Measurements from ENCODE around the gene CNKSR1. TPM values are rescaled to one million over a fixed set of nuclear protein-coding genes. Genes with fewer than 3 reads are reported as not detected.

CNKSR1 gene
- total and polyA plus RNA-seq, 2 donors (not counting 1 experiment from before 2014, with no cell fraction given), result 3.7 to 5.8 TPM

GRCh38 chr1:26158271-26158907, 18.9 kb upstream of the CNKSR1 start:
- H3K9me3 ChIP-seq (ENCODE audit: control extremely low read depth in 1 of 3, control insufficient read depth in 2 of 3, insufficient read depth in 1 of 3, low read length in 2 of 3), result peaks cover 0 to 3% (median 0%) of the 10 kb centered on the region in 3 donors
- CTCF ChIA-PET, result interaction anchor here (0.6 kb wide), 1 partner anchor 13 kb away, joined by 3 read pairs; no protein-coding TSS in a partner anchor
- intact Hi-C loops (cut with micrococcal nuclease), result no loop called here
- H3K9ac ChIP-seq (ENCODE audit: low read length), result no peak overlapping the region
- ATAC-seq (ENCODE audit: low read depth) (no peak), DNase-seq (no peak)
- TF ChIP-seq EZH2 (IDR thresholded peaks at IDR 0.05; ENCODE audit: borderline replicate concordance, insufficient read depth, low read depth, low read length, poor library complexity, severe bottlenecking) (no peak), CTCF (IDR thresholded peaks at IDR 0.05) (no peak)
- H3K79me2 ChIP-seq (ENCODE audit: control insufficient read depth, insufficient read depth, low read length), result no peaks in the 10 kb centered on the region
- no peaks in the 10 kb centered on the region for H3K36me3 ChIP-seq (replicated peaks in 1 of 2; ENCODE audit: control extremely low read depth in 1 of 2, control insufficient read depth in 1 of 2, extremely low read depth in 1 of 2, insufficient read depth in 2 of 2, low read length in 1 of 2)
- Mint-ChIP-seq H3K27ac (no peak overlapping the region), H3K27me3 (peaks cover 49% of the 10 kb centered on the region), H3K9me3 (ENCODE audit: insufficient read depth) (no peaks in the 10 kb centered on the region), H3K4me3 (no peak overlapping the region), H3K4me1 (peaks cover 6% of the 10 kb centered on the region)
- no peak overlapping the region for H2AFZ ChIP-seq (ENCODE audit: insufficient read depth, low read depth, low read length, poor library complexity, severe bottlenecking)
- no peaks in the 10 kb centered on the region for H4K20me1 ChIP-seq (ENCODE audit: control insufficient read depth, insufficient read depth, low read length, poor library complexity, severe bottlenecking)
- no peak overlapping the region for H3K4me2 ChIP-seq (replicated peaks; ENCODE audit: low read depth, low read length, poor library complexity, severe bottlenecking)
- POLR2A ChIA-PET, result interaction anchor here (0.6 kb wide), 1 partner anchor 759 kb away, joined by 4 read pairs; no protein-coding TSS in a partner anchor
- peaks cover 19 to 22% of the 10 kb centered on the region in 2 donors for H3K4me1 ChIP-seq (ENCODE audit: control insufficient read depth in 2 of 2, insufficient read depth in 2 of 2, low read length in 2 of 2)
- H3K27me3 ChIP-seq (replicated peaks in 1 of 4; ENCODE audit: control extremely low read depth in 1 of 4, control insufficient read depth in 3 of 4, insufficient read depth in 4 of 4, low read length in 3 of 4), result peaks cover 0 to 68% (median 23%) of the 10 kb centered on the region in 4 experiments
- 100% methylated on average over 4 of the region's 5 CpGs for WGBS (ENCODE audit: insufficient coverage)
- H3K27ac ChIP-seq (ENCODE audit: low read length in 2 of 2), result no peak overlapping the region
- H3K4me3 ChIP-seq (ENCODE audit: control extremely low read depth in 1 of 5, extremely low read depth in 1 of 5, insufficient read depth in 1 of 5, low read depth in 2 of 5, low read length in 4 of 5), result no peak overlapping the region

All from B cell (primary cell).